IMR-90 (cell line): Measurements from ENCODE around the gene STOML2. TPM values are rescaled to one million over a fixed set of nuclear protein-coding genes. Genes with fewer than 3 reads are reported as not detected.

Experiments used
- ATAC-seq: fragments of 200-7000 bp; cut with Tn5 transposase; 2 replicates; pipeline ENCODE4 v1.9.1; 2020; ENCODE audit warnings: low read depth, mild to moderate bottlenecking, moderate library complexity
- BruUV-seq: library from RNA; stranded (reverse); fragments of 400-500 nt; replicated peaks from 2 replicates; lab custom pipeline; 2021; lab: Mats Ljungman, UMichigan
- CTCF ChIA-PET: fragments of 300-600 bp; formaldehyde crosslinking; extraction: SDS; loops from one replicate; lab custom pipeline; 2021; ENCODE audit warnings: antibody characterized with exemption; lab: Yijun Ruan, JAX
- POLR2A ChIA-PET: fragments of 300-600 bp; sonication (Branson Sonifier 250); formaldehyde crosslinking; loops from one replicate; lab custom pipeline; 2022; ENCODE audit warnings: antibody characterized with exemption; ENCODE audit not compliant: unreplicated experiment; lab: Charles Lee
- DNase-seq: peaks from one replicate; pipeline ENCODE4 v3.0.0; 2013
- H2AFZ ChIP-seq: replicated peaks from 2 replicates; pipeline ENCODE3; 2013; ENCODE audit warnings: low read length, mild to moderate bottlenecking; ENCODE audit not compliant: poor library complexity
- H2AK5ac ChIP-seq: 2 replicates; pipeline ENCODE4 v1.6.1; 2013; ENCODE audit warnings: low read depth, low read length, inconsistent platforms
- H2AK9ac ChIP-seq: replicated peaks from 2 replicates; pipeline ENCODE3; 2013; ENCODE audit warnings: mild to moderate bottlenecking, low read depth, low read length, moderate library complexity; ENCODE audit not compliant: poor library complexity
- H2BK120ac ChIP-seq: 2 replicates; pipeline ENCODE4 v1.6.1; 2013; ENCODE audit warnings: low read depth, low read length, inconsistent platforms
- H2BK15ac ChIP-seq: 3 replicates; pipeline ENCODE4 v1.6.1; 2013; ENCODE audit warnings: low read depth, low read length, inconsistent platforms
- H2BK20ac ChIP-seq: 2 replicates; pipeline ENCODE4 v1.6.1; 2013; ENCODE audit warnings: low read depth, mild to moderate bottlenecking, inconsistent platforms, low read length, moderate library complexity
- H2BK5ac ChIP-seq: 2 replicates; pipeline ENCODE4 v1.6.1; 2013; ENCODE audit warnings: mild to moderate bottlenecking, low read depth, low read length, inconsistent platforms; ENCODE audit not compliant: poor library complexity, severe bottlenecking
- H3K14ac ChIP-seq: replicated peaks from 2 replicates; pipeline ENCODE4 v1.6.1; 2013; ENCODE audit warnings: low read depth, low read length, inconsistent platforms
- H3K18ac ChIP-seq: 2 replicates; pipeline ENCODE4 v1.6.1; 2013; ENCODE audit warnings: low read depth, low read length, control low read depth
- H3K23ac ChIP-seq: 2 replicates; pipeline ENCODE4 v1.6.1; 2013; ENCODE audit warnings: low read depth, low read length, inconsistent platforms
- H3K27ac ChIP-seq: 2 replicates; pipeline ENCODE4 v1.5.1; 2013; ENCODE audit warnings: mild to moderate bottlenecking, control low read depth, low read length; ENCODE audit not compliant: insufficient read depth
- H3K27me3 ChIP-seq: 2 replicates; pipeline ENCODE4 v1.6.1; 2013; ENCODE audit warnings: low read length; ENCODE audit not compliant: control insufficient read depth, insufficient read depth
- H3K36me3 ChIP-seq: 2 replicates; pipeline ENCODE4 v1.6.1; 2013; ENCODE audit warnings: low read length, mixed read lengths; ENCODE audit not compliant: control insufficient read depth, insufficient read depth
- H3K4ac ChIP-seq: 2 replicates; pipeline ENCODE4 v1.6.1; 2013; ENCODE audit warnings: low read depth, low read length, inconsistent platforms
- H3K4me1 ChIP-seq: 2 replicates; pipeline ENCODE4 v1.6.1; 2013; ENCODE audit warnings: low read length, mixed read lengths; ENCODE audit not compliant: control insufficient read depth, insufficient read depth
- H3K4me2 ChIP-seq: 2 replicates; pipeline ENCODE4 v1.6.1; 2013; ENCODE audit warnings: low read depth, mild to moderate bottlenecking, control low read depth, low read length, moderate library complexity
- H3K4me3 ChIP-seq: 2 replicates; pipeline ENCODE4 v1.5.1; 2013; ENCODE audit warnings: low read depth, mild to moderate bottlenecking, control low read depth, low read length, moderate library complexity; ENCODE audit not compliant: insufficient read depth
- H3K56ac ChIP-seq: 2 replicates; pipeline ENCODE4 v1.6.1; 2013; ENCODE audit warnings: low read length, inconsistent platforms; ENCODE audit not compliant: insufficient read depth; ENCODE audit errors: extremely low read depth
- H3K79me1 ChIP-seq, 2 experiments: 2 replicates each; pipeline ENCODE4 v1.6.1; 2013; ENCODE audit warnings: low read length in 2 of 2, inconsistent platforms in 1 of 2, low read depth in 1 of 2
- H3K9ac ChIP-seq: 2 replicates; pipeline ENCODE4 v1.6.1; 2013; ENCODE audit warnings: low read depth, low read length, control low read depth
- H3K9me1 ChIP-seq: 2 replicates; pipeline ENCODE4 v1.6.1; 2013; ENCODE audit warnings: low read length, inconsistent platforms; ENCODE audit not compliant: insufficient read depth
- H3K9me3 ChIP-seq: 2 replicates; pipeline ENCODE4 v1.6.1; 2013; ENCODE audit warnings: low read length; ENCODE audit not compliant: control insufficient read depth, insufficient read depth
- H4K20me1 ChIP-seq: 2 replicates; pipeline ENCODE4 v1.6.1; 2013; ENCODE audit warnings: low read length, inconsistent platforms; ENCODE audit not compliant: insufficient read depth
- H4K5ac ChIP-seq: 2 replicates; pipeline ENCODE4 v1.6.1; 2013; ENCODE audit warnings: mild to moderate bottlenecking, low read depth, low read length, control low read depth
- H4K8ac ChIP-seq, 2 experiments: 2 replicates each; pipeline ENCODE4 v1.6.1; 2013; ENCODE audit warnings: low read depth in 2 of 2, low read length in 2 of 2, control low read depth in 1 of 2, inconsistent platforms in 1 of 2
- H4K91ac ChIP-seq: 2 replicates; pipeline ENCODE4 v1.6.1; 2013; ENCODE audit warnings: low read depth, low read length, inconsistent platforms; ENCODE audit not compliant: insufficient read depth
- BHLHE40 ChIP-seq: fragments of 150-350 bp; IDR thresholded peaks from 2 replicates; pipeline ENCODE4 v1.6.1; 2016; ENCODE audit warnings: mild to moderate bottlenecking, low read depth, low read length
- CEBPB ChIP-seq: IDR thresholded peaks from 2 replicates; pipeline ENCODE4 v1.6.1; 2012; ENCODE audit warnings: low read depth, low read length, improper control_type of control experiment
- CHD1 ChIP-seq: IDR thresholded peaks from 2 replicates; pipeline ENCODE4 v1.6.1; 2012; ENCODE audit warnings: low read depth, low read length, improper control_type of control experiment
- ELK1 ChIP-seq: fragments of 150-350 bp; IDR thresholded peaks from 2 replicates; pipeline ENCODE4 v1.6.1; 2016; ENCODE audit warnings: low read depth, mild to moderate bottlenecking, low read length, moderate library complexity, borderline replicate concordance
- MAFK ChIP-seq: IDR thresholded peaks from 2 replicates; pipeline ENCODE4 v1.6.1; 2012; ENCODE audit warnings: low read depth, low read length, improper control_type of control experiment
- MAZ ChIP-seq: IDR thresholded peaks from 2 replicates; pipeline ENCODE4 v1.6.1; 2012; ENCODE audit warnings: low read depth, mild to moderate bottlenecking, low read length, improper control_type of control experiment, moderate library complexity, borderline replicate concordance
- MXI1 ChIP-seq: IDR thresholded peaks from 2 replicates; pipeline ENCODE4 v1.6.1; 2012; ENCODE audit warnings: low read depth, mild to moderate bottlenecking, low read length, moderate library complexity, borderline replicate concordance
- NFE2L2 ChIP-seq: fragments of 150-350 bp; IDR thresholded peaks from 2 replicates; pipeline ENCODE4 v1.6.1; 2016; ENCODE audit warnings: low read depth, mild to moderate bottlenecking, low read length
- POLR2A ChIP-seq: IDR thresholded peaks from 2 replicates; pipeline ENCODE4 v1.6.1; 2012; ENCODE audit warnings: mild to moderate bottlenecking, low read depth, low read length
- RCOR1 ChIP-seq: IDR thresholded peaks from 2 replicates; pipeline ENCODE4 v1.6.1; 2012; ENCODE audit warnings: mild to moderate bottlenecking, low read length, improper control_type of control experiment; ENCODE audit not compliant: insufficient replicate concordance
- RFX5 ChIP-seq: IDR thresholded peaks from 2 replicates; pipeline ENCODE4 v1.8.0; 2012; ENCODE audit warnings: low read depth, mild to moderate bottlenecking, low read length, moderate library complexity
- SMC3 ChIP-seq: fragments of 150-350 bp; IDR thresholded peaks from 2 replicates; pipeline ENCODE4 v1.6.1; 2016; ENCODE audit warnings: low read depth, mild to moderate bottlenecking, antibody characterized with exemption, low read length, moderate library complexity
- WGBS, 2 experiments: methylation state at CpG; one replicate each; pipeline versions ENCODE4 v1.1.5 to v1.1.7; 2013; ENCODE audit warnings: missing lambda C conversion rate in 2 of 2; ENCODE audit not compliant: insufficient read length in 1 of 2; ENCODE audit errors: extremely low coverage in 2 of 2; 5-methylcytosine and 5-hydroxymethylcytosine counted together
- dilution Hi-C: fragments of 300-500 bp; cut with HindIII; formaldehyde crosslinking; loops from one replicate; pipeline ENCODE4 v1.14.3; 2018; ENCODE audit warnings: low sequenced_read_pairs; ENCODE audit not compliant: unreplicated experiment
- in situ Hi-C: fragments of 300-500 bp; cut with MboI; formaldehyde crosslinking; loops from 3 replicates; pipeline ENCODE4 v1.14.3; 2019; ENCODE audit warnings: low sequenced_read_pairs, inconsistent platforms, mixed read lengths
- intact Hi-C: fragments of 100-400 bp; cut with micrococcal nuclease; formaldehyde crosslinking; loops from 2 replicates; pipeline ENCODE4 v1.10.0; 2022
- polyA plus RNA-seq, 3 experiments: library from polyadenylated mRNA; depleted of rRNA; stranded (reverse); fragments of >200 nt; gene quantifications; 2 replicates each; pipeline ENCODE4 v1.2.3, GENCODE V29; 2012; ENCODE audit warnings: low replicate concordance in 1 of 3
- total RNA-seq: library from RNA; depleted of rRNA; stranded (reverse); fragments of >200 nt; gene quantifications from 2 replicates; pipeline ENCODE4 v1.2.3, GENCODE V29; 2012

STOML2 gene
- total and polyA plus RNA-seq, 2 of the 4 experiments (the other 2 are of a cell fraction), result 177 to 250 TPM

- intact Hi-C loops, result loop anchor here (10.0 kb wide), 1 partner anchor 310 kb away; no protein-coding TSS in a partner anchor
- no peak for DNase-seq
- H2BK5ac ChIP-seq, result no peak overlapping the region
- no peak overlapping the region for H2AFZ ChIP-seq
- H3K27ac ChIP-seq, result no peak overlapping the region
- CTCF ChIA-PET, result no interaction called here
- H3K23ac ChIP-seq, result no peak overlapping the region
- H3K36me3 ChIP-seq, result no peaks in the 10 kb centered on the region; the same call in 1 of the 2 replicates
- H3K4me1 ChIP-seq, result peaks cover 15% of the 10 kb centered on the region
- peaks cover 27% of the 10 kb centered on the region for H4K20me1 ChIP-seq
- H3K4me3 ChIP-seq, result no peak overlapping the region
- H4K5ac ChIP-seq, result no peak overlapping the region
- H3K79me1 ChIP-seq, result peaks cover 14 to 63% of the 10 kb centered on the region in 2 experiments; a peak in 3 of 4 replicates
- TF ChIP-seq CEBPB (no peak), RCOR1 (no peak), CHD1 (no peak), ELK1 (no peak), MAZ (no peak), POLR2A (no peak), BHLHE40 (no peak), SMC3 (no peak), RFX5 (no peak), NFE2L2 (no peak), MXI1 (no peak), MAFK (no peak)
- H3K4me2 ChIP-seq, result no peak overlapping the region
- no CpG with 5 or more reads among the region's 8 CpGs for WGBS, 2 experiments
- no peak overlapping the region for H4K8ac ChIP-seq
- no peak overlapping the region for H3K4ac ChIP-seq
- H2BK15ac ChIP-seq, result no peak overlapping the region
- H2BK120ac ChIP-seq, result no peak overlapping the region
- no peak overlapping the region for H3K18ac ChIP-seq
- H3K56ac ChIP-seq, result no peak overlapping the region
- no peak overlapping the region for H3K14ac ChIP-seq
- H3K9me3 ChIP-seq, result no peaks in the 10 kb centered on the region
- H2AK5ac ChIP-seq, result no peak overlapping the region
- H3K27me3 ChIP-seq, result no peaks in the 10 kb centered on the region
- POLR2A ChIA-PET, result no interaction called here
- ATAC-seq, result no peak
- no peak overlapping the region for H2BK20ac ChIP-seq
- peaks cover 23% of the 10 kb centered on the region for H3K9me1 ChIP-seq
- no peak overlapping the region for H3K9ac ChIP-seq
- dilution Hi-C loops, result no loop called here
- no TSS peak for BruUV-seq
- in situ Hi-C loops, result no loop called here
- H2AK9ac ChIP-seq, result no peak overlapping the region
- H4K91ac ChIP-seq, result no peak overlapping the region
Measured at GRCh38 chr9:35074791-35075190, 28.1 kb downstream of the STOML2 start.
